Measurements from ENCODE around the gene VILL.
"Not testable (repeated sequence)": the region's sequence is repeated elsewhere in the genome, so short reads cannot be mapped to it uniquely, and the experiment has no call there.

The VILL gene

DNA sequence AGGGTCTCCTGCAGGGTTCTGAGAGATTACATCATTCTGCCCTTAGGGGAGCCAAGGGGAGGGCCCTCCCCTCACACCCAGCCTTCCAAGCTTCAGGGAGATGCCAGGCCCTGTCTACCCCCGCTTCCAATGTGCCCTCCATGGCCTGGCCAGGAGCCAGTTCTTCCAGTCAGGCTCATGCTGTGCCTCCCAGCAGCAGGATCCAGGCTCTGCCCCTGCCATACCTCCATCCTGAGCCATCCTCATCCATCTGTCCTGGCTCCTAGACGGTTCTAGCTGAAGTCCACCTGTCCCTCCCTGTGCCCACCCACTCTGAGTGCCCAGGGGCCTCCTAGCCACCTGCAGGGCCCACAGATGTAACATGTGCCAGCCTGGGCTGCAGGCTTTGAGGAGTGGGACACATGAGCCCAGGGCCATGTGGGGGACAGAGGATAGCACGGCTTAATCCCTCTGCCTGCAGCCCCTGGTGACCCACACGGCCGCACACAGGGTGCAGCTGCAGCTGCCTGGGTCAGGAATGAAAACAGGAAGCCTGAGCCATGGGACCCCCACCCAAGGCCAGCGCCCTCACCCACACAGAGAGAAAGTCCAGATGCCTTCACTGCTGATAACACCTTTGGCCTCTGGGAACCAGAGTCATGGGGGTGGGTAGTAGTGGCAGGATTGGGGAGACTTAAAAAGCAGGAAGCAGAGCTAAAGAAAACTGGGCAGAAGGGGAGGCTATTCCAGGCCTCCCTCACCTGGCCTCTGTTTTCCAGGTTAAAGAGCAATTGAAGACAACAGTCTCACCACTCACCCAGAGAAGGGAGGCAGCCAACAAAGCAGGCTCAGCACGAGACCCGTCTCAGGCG, 27.1 kb downstream of the VILL start:
- no peak for DNase-seq (ENCODE audit: low read depth)

DNA sequence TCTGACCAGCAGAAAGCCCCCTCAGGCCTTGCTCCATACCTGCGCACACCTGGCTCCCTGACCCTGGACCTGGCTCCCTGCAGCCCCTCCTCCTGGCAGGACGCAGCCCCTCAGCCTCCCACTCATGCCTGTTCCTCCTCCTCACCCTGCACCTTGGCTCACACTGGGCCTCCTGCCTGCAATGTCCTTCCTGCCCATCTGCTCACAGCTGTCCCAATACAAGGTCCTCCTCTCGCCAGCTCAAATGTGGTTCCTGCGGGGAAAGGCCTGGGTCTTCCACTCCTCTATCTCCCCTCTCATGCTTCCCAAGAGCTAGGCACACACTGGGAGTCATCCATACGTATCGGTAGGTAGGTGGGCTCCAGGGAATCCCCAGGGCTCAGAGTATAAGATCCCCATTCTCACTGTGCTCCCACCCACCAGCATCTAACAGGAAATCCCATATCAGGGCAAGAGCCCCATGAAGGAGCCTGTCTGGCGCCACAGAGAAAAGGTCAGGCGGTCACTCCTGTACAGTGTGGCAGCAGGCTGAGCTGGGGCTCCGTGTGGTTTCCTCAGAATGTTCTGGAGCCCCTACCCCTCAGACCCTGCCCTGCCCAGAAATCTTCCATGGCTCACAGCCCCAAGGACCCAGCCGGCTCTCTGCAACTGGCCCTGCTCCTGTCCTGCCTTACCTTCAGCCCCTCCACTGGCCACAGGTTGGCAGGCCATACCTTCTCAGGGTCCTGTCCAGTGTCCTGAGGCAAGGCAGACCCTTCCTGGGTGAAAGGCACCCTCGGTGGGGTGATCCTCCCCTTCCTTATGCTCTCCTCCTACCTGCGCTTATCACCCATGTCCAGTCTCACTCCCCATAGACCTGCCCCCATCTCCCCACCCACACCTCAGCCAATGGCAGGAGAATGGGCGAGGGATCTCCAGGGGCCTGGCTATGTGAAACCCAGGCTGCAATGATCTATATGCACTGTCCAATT, 28.0 kb downstream of the VILL start:
- no peak for DNase-seq (ENCODE audit: low read depth)

DNA sequence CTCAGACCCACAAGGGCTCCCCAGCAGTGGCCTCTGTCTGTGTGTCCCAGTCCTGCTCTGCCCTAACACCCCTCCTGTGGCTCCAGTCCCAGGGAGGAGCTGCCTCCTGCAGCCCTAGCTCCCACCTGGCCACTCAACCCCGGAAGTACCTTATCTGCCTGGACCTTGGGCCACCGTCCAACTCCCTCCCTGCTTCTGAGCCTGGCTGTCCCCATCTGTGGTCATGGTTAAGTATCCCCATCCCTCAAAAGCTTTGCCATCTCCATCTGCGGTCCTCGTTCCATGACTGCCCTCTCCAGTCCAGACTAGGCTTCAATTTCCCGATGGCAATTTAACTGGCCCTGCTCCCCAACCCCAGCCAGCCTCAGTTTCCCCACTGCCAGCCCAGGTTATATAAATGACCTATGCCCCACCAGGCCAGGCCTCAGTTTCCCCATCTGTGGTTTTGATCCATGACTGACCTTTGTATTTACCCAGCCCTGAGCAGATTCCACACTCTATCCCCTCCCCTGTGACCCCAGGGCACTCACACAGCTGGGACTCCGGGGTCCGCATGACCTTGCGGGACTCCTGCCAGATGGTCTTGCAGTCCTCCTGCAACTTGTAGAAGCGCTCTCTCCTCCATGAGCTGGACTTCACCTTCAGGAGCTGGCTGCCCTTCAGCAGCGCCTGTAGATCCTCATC, 29.2 kb downstream of the VILL start:
- DNase-seq (ENCODE audit: low read depth) = no peak

DNA sequence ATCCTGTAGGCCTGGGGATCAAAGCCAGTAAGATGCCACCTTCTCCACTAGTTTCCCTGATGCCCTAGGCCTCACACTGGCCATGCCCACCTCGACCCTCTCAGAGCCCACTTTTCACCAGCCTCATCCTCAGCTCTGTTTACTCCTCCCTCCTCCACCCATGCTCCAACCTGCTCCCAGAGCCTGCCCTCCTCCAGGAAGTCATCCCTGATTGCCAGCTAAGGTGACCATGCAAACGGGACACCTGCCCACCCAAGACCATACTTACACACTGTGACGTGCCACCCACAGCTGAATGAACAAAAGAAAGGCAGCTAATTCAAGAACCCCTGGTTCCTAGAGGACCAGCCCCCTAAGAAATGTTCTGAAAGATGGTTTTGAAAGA, 29.7 kb downstream of the VILL start:
- DNase-seq (ENCODE audit: low read depth) = no peak

DNA sequence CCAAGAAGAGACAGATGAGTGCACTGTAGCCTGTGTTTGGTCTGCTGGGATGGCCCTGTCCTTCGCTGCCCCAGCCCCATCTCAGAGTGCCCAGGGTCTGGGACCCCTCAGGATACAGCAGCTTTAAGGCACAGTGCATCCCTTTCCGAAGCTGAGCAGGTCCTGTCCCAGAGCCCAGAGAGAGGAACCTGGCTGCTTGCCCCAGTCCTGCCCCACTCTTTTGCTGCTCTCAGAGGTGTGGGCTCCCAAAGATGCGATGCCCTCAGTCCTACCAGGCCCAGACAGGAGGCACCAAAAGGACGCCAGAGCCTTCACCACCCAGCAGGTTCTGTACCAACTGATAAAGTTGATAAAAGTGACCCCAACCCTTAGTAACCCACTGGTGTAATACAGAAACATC, 30.6 kb downstream of the VILL start:
- no peak for DNase-seq (ENCODE audit: low read depth)

DNA sequence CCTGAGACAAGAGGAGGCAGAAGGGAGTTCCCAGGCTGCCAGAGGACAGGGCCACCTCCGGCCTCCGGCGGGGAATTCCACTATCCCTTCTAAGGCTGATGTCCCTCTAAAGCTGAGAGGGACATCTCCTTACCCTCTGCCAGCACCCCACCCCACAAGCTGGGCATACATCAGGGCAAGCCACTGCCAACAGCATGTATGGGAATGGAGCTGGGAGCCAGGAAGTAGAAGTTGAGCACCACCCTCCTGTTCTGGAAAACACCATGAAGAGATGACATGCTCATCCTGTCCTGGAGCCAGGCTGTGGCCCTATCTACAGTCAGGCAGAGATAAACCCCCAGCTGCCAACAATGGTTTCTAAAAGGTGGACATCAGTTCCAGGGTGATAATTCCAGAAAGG, 31.7 kb downstream of the VILL start:
- no peak for DNase-seq (ENCODE audit: low read depth)

DNA sequence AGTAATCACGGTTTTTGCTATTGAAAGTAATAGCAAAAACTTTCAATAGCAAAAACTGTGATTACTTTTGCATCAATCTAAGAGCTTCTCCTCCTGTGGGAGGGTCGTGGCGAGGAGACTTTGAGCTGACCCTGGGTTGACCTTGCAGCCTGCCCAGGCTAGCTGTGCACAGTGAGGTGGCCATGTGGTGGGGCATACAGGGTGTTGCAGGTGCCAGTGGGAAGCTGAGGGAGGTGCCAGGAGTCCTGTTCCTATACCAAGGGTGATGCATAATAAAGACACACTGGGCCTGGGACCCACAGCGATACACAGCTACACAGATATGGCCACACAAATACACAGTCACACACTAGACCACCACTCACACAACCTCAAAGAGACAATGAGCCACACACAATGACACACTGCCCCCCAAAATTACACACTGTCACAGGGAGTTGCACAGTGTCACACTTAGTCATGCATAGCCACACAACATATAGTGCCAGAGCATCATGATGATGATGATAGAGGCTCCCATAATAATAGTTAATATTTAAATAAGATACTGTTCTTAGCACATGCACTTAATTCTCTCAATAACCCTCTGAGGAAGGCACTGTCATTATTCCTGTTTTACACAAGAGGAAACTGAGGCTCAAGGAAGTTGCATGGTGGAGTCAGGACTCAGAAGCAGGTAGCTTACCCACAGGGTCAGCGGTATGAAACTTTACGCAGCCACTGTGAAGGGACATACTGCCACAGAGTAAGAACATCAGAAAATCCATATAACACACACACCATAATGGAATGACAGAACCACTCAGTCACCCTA, 32.5 kb downstream of the VILL start:
- DNase-seq (ENCODE audit: low read depth) = no peak

DNA sequence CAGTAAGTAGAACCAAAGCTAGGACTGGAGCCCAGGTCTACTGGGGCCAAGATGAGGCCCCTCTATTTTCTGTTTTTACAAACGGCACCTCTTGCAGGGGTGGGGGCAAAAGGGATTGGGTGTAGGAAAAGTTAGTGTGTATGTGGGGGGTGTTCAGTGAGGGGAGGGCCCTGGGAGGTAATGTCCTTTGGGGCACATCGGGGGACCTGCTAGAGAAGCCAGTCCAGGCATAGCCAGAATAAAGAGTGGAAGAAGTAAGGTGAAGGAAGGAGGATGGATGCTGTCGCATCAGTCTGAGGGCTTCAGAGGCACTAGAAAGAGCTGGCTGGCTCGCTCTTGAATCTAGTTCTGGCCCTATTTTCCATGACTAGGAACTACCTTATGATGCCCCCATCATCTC, 36.3 kb downstream of the VILL start:
- no peak for DNase-seq (ENCODE audit: low read depth)

DNA sequence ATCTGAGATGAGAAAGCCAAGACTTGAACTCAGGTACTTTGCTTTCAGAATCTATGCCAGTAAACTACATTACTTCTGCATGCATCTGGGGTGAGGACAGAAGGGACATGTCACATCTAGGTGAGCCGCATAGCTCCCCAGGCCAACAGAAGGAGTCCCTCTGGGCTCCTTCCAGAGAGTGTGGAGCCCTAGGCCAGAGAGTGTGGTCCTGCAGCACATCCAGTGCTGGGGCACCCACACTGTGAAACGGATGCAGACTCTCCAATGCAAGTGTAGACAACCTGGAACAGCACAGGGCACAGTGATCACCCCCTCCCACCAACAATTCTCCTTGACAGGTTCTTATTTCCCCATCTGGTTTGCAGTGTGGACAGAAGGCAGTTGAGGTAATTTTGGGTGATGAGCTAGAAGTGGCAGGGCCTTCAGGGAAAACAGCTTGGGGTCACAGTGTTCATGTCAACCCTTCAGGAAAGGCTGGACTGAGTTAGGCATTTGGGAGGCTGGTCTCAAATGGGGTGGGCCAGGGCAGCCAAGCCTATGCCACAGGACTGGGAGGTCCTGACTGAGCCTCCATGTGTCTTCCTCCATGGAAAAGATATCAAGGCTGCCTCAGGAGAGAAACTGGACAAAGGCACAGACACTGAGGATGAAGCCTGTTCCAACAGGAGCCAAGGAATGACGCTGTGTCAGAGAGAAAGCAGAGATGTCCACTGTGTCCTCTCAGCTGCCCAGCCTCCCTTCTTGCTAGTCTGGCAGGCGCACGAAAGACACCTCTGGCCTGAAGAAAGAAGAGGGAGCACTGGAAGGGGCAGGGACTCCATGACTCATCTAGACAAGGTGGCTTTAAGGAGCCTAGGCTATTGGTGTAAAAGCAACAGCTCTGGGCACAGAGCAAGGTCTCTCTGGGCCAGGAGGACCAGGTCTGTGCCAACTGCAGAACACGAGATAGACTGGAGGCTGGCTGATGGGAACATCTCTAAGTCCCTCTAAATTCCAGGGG, 37.2 kb downstream of the VILL start:
- DNase-seq (ENCODE audit: low read depth) = no peak

DNA sequence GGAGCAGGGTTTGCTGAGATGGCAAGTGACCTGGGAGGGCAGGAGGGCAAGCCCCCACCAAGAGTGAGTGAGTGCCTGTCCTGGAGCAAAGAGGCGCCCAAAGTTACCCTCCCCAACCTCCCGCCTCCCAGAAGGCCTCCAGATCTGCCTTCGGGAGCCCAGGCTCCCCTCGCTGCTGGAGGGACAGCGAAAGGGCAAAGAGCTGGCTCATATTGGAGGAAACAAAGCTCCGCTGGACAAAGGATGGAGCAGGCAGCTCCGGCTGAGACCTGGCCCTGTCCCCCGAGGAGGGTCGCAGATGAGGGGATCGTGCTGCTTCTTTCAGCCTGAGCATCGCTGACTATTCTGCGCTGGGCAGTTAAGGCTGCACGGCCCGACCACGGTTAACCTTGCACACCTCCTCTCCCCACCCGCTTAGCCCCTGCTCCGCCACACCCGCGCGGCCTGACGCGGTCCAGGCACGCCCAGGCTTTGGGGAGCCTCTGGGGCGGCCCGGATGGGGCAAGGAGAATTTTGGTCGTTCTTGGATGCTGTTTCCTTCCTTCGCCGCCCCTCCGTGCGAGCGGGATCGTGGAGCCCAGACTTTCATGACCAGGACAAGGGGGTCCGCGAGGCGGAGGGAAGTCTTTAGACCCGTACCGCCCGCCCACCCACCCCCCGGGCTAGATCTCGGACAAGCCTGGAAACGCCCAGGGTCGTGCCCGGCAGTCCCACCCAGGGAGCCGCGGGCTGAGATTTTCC, 38.2 kb downstream of the VILL start:
- no peak for DNase-seq (ENCODE audit: low read depth)

DNA sequence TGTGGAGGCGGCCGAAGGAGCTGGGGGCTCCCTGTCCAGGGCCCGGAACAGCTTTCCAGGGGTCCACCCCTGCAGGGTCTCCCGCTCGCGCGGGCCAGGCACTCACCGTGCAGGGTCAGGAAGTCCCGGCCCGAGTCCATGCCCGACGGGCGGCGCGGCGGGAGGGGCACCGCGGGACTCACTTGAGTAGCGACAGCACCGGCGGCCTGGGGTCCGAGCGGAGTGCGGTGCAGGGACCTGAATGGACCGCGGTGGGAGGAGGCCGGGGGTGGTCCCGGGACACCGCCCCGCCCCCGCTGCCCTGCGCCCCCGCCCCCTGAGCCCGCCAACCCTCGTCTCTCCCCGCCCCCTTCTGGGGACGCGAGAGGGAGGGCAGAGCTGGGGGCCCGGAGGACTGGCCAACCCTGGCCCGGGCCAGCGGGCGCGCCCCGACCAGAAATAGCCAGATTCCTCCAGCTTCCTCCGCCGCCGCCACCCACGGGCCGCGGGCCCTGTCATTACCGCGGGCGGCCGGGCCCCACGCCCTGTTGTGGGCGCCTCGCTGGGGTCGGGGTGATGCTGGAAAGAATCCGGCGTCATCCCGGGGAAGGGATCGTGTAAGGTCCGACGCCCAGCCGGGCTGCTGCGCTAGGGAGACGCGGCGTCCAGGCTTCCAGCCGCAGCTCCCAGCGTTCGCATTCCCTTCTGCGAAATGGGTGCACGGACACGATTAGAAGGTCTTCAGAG, 39.0 kb downstream of the VILL start, which contains the start of gene PLCD1:
PLCD1 (minus strand) TSS at position 243 of the 726 bp plus-strand sequence; CDS start at position 140, 103 bp downstream.
- DNase-seq (ENCODE audit: low read depth) = no peak

DNA sequence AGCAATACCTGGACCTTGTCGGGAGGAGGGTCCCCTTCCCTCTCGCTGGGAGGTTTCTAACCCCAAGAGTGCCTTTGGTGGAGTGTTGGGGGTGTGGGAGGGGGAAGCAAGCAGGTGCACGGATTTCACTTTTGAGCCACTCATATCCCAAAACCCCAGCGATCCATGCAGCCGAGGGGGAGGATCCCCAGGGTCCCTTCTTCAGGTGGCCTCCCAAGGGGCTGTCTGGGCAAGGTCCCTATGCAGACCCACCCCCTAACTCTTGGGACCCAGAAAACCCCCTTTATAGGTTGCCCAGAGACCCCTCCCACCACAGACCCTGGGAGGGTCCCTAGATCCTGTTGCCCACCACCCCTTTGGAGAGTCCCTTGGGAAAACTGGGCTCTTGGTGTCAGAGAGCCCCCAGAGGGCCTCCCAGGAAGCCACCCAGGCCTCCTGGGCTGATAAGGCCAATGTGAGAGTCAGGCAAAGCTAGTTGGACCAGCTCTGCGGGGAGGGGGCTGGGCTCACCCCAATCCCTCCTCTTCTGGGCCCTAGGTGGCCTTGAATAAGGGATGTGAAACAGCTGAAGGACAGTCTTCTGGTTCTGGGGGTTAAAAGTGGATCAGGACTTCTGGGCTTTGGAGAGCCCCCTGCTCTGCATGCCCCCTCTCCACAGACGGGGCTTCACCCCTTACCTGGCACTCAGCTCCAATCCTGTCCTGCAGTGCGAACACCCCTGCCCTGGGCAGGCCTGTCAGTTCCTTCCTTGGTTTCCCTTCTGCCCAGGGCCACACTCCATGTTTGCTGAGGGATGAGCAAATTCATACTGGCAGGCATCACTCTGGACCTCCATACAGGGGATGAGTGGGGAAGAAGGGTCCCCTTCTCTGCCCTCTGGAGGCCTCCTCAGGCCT, 39.8 kb downstream of the VILL start:
- no peak for DNase-seq (ENCODE audit: low read depth)

DNA sequence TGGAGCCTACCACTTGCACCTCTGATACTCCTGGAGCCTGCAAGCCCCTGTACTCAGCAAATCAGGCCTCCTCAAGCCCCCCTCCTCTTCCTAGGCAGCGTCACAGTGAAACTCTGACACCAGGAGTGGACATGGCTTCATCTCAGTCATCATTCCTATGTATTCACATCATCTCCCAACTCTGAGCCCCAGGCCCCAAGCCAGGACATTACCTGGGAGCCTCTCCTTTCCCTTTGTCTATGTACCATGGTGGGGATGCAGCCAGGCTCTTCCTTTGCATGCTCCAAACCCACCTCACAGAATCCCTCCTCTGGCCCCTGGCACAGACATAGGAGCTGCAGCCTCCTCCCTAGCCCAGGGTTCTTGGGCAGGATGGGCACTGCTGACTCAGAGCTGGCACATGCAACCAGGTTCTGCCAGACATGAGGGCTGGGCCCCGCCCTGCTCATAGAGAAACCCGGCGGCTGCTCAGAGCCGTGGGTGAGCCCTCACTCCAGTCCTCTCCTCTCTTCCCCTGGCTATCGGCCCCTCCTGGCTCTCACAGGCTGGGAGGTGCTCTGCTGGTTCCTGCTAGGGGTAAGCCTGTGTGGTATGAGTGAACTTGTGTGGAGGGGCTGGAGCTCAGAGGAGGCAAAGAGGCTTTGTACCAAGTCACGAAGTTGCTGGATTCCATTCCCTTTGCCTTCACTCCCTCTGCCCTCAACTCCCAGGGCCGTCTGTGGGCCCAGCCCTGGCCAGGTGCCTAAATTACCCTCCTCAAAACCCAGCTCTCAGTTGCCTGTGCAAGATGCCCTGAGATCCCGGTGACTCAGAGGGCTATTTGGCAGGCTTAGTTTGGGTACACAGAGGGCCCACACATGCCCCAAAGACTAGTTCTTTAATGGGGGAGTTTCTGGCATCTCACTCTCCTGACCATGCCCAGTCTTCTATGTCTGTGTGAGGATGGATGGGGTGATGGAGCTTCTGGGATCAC, 40.7 kb downstream of the VILL start:
- DNase-seq (ENCODE audit: low read depth) = no peak

DNA sequence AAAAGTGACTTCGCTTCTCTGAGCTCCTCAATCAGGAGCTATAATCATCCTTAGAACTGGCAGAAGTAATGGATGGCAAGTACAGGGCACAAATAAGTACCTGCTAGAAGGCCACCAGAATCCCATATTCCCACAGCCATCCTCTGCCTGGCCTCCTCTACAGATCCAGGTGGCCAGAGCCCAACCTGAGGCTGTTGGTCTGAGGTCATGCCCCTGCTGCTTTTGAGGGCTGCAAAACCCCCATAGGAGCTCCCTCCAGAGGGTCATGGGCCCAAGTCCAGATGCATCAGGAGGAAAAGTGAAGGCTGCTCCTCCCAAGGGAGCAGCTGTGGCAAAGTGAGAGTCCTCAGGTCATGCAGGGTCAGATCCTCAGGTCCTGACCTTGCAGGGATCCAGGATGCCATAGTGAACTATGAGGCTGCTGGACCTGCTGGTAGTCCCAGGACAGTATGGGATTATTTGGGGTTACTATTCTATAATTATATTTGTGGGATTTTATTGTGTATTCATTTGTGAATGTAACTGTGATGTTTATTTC, 41.8 kb downstream of the VILL start:
- DNase-seq (ENCODE audit: low read depth) = no peak

DNA sequence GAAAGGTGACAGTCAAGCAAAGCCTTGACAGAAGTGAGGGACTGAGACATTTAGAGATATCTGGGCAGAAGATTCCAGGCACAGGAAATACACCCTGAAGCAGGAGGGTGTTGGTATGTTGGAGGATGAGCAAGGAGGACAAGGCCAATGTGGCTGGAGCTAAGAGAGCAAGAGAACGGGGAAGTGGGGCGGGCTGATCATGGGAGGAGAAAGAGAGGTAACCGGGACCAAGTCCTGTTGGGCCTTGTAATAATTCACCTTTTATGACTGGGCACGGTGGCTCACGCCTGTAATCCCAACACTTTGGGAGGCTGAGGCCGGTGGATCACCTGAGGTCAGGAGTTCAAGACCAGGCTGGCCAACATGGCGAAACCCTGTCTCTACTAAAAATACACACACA, 43.0 kb downstream of the VILL start:
- DNase-seq (ENCODE audit: low read depth) = not testable (repeated sequence)

DNA sequence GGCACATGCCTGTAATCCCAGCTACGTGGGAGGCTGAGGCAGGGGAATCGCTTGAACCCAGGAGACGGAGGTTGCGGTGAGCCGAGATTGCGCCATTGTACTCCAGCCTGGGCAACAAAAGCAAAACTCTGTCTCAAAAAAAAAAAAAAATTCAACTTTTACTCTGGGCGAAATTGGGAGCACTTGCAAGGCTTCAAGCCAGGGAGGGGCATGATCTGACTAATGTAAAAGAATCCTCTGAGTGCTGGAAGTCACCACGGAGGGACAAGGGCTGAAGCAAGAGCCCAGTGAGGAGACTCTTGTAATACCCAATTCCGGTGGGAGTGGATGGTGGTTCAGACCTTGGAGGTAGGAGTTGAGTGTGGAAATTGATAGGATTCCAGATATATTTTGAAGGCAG, 43.7 kb downstream of the VILL start:
- not testable (repeated sequence) for DNase-seq (ENCODE audit: low read depth)
